Urothelium cell line (cell line): ENCODE measurements around the gene SCYGR4.
"Not testable (repeated sequence)": the region's sequence is repeated elsewhere in the genome, so short reads cannot be mapped to it uniquely, and the experiment has no call there.

ENCODE experiments used
- DNase-seq: peaks from one replicate; pipeline ENCODE4 v3.0.0; 2011; ENCODE audit warnings: low spot score, mixed read lengths
- FAIRE-seq: peaks from 2 replicates; lab custom pipeline; 2011; peaks lifted over from hg19 to GRCh38; lab: Jason Lieb, UNC

SCYGR4 gene

GRCh38 chr2:227617316-227618230, at the start of gene SCYGR4:
TSS of gene SCYGR4 (plus strand) at chr2:227617498. CDS start at chr2:227617498, 0 bp downstream.
- DNase-seq (no peak), FAIRE-seq (no peak)

- no peak for DNase-seq
- FAIRE-seq = no peak
Measured at GRCh38 chr2:227568852-227569169, 48.5 kb upstream of the SCYGR4 start.

GRCh38 chr2:227570615-227571014, 46.7 kb upstream of the SCYGR4 start:
- FAIRE-seq (no peak), DNase-seq (no peak)

GRCh38 chr2:227576110-227576509, 41.2 kb upstream of the SCYGR4 start:
- DNase-seq (no peak), FAIRE-seq (no peak)

- DNase-seq = no peak
- no peak for FAIRE-seq
Measured at GRCh38 chr2:227576812-227577211, 40.5 kb upstream of the SCYGR4 start.

GRCh38 chr2:227577555-227577954, 39.7 kb upstream of the SCYGR4 start:
- DNase-seq = no peak
- no peak for FAIRE-seq

GRCh38 chr2:227578642-227579041, 38.7 kb upstream of the SCYGR4 start:
- DNase-seq (no peak), FAIRE-seq (no peak)

GRCh38 chr2:227579791-227580190, 37.5 kb upstream of the SCYGR4 start:
- FAIRE-seq (no peak), DNase-seq (no peak)

- DNase-seq = no peak
- no peak for FAIRE-seq
Measured at GRCh38 chr2:227582369-227582768, 34.9 kb upstream of the SCYGR4 start.

- FAIRE-seq = no peak
Measured at GRCh38 chr2:227592694-227593387, 24.5 kb upstream of the SCYGR4 start.

GRCh38 chr2:227595797-227596196, 21.5 kb upstream of the SCYGR4 start:
- DNase-seq = no peak
- FAIRE-seq = no peak

More at GRCh38 chr2:227592694-227593387, 24.5 kb upstream of the SCYGR4 start:
- DNase-seq = no peak

GRCh38 chr2:227597036-227597435, 20.3 kb upstream of the SCYGR4 start:
- FAIRE-seq = no peak
- no peak for DNase-seq

- FAIRE-seq (no peak), DNase-seq (peak; percentile 57)
Measured at GRCh38 chr2:227597998-227598397, 19.3 kb upstream of the SCYGR4 start.

GRCh38 chr2:227598835-227599503, 18.3 kb upstream of the SCYGR4 start, which contains the start of gene SCYGR2:
TSS of gene SCYGR2 (plus strand) at chr2:227598893. CDS start at chr2:227598893, 0 bp downstream.
- DNase-seq, FAIRE-seq: not testable (repeated sequence)

- DNase-seq (no peak), FAIRE-seq (no peak)
Measured at GRCh38 chr2:227602358-227602757, 14.9 kb upstream of the SCYGR4 start.

GRCh38 chr2:227606476-227606875, 10.8 kb upstream of the SCYGR4 start:
- DNase-seq = no peak
- no peak for FAIRE-seq

GRCh38 chr2:227607941-227608340, 9.4 kb upstream of the SCYGR4 start:
- DNase-seq = no peak
- FAIRE-seq = no peak

GRCh38 chr2:227608561-227609338, 8.5 kb upstream of the SCYGR4 start:
- DNase-seq (no peak), FAIRE-seq (no peak)

GRCh38 chr2:227610123-227610522, 7.2 kb upstream of the SCYGR4 start:
- DNase-seq = no peak
- FAIRE-seq = no peak

GRCh38 chr2:227612546-227613271, 4.6 kb upstream of the SCYGR4 start:
- no peak for FAIRE-seq
- no peak for DNase-seq
